Common myeloid progenitor, CD34-positive (primary cell): ENCODE data around the gene C12orf76.
"Not testable (repeated sequence)": the region's sequence is repeated elsewhere in the genome, so short reads cannot be mapped to it uniquely, and the experiment has no call there.

Experiments used
- CTCF ChIA-PET: fragments of 350-600 bp; sonication (Branson Sonifier 250); formaldehyde crosslinking; loops from one replicate; lab custom pipeline; 2021; ENCODE audit warnings: antibody characterized with exemption; lab: Charles Lee
- POLR2A ChIA-PET: fragments of 350-600 bp; sonication (Branson Sonifier 250); formaldehyde crosslinking; loops from one replicate; lab custom pipeline; 2021; ENCODE audit warnings: antibody characterized with exemption; lab: Charles Lee
- DNase-seq, 3 donors: peaks; one replicate each; pipeline versions ENCODE4 v3.0.0 to v3.0.0-alpha.2; 2013
- H3K27ac ChIP-seq, 2 experiments: 1 replicate in 1 of 2; 2 replicates in 1 of 2; pipeline ENCODE4 v1.7.0; 2013; ENCODE audit warnings: inconsistent platforms in 2 of 2, low read length in 2 of 2, mild to moderate bottlenecking in 2 of 2, low read depth in 1 of 2, moderate library complexity in 1 of 2; ENCODE audit not compliant: severe bottlenecking in 2 of 2, insufficient read depth in 1 of 2, poor library complexity in 1 of 2
- H3K27me3 ChIP-seq, 5 experiments: replicated peaks in 2 of 5; 1 replicate in 3 of 5; 2 replicates in 2 of 5; pipeline versions ENCODE4 v1.6.1 to v1.7.0; 2013; ENCODE audit warnings: low read length in 4 of 5, mild to moderate bottlenecking in 2 of 5, moderate library complexity in 2 of 5, inconsistent platforms in 1 of 5; ENCODE audit not compliant: insufficient read depth in 5 of 5, control insufficient read depth in 4 of 5
- H3K36me3 ChIP-seq, 4 experiments: 1 replicate in 2 of 4; 2 replicates in 2 of 4; pipeline versions ENCODE4 v1.6.1 to v1.7.0; 2013; ENCODE audit warnings: low read length in 3 of 4, control low read depth in 1 of 4, mild to moderate bottlenecking in 1 of 4; ENCODE audit not compliant: control insufficient read depth in 4 of 4, insufficient read depth in 4 of 4
- H3K4me1 ChIP-seq, 4 experiments: 1 replicate in 3 of 4; 2 replicates in 1 of 4; pipeline versions ENCODE4 v1.6.1 to v1.7.1; 2013; ENCODE audit warnings: low read length in 3 of 4, mild to moderate bottlenecking in 3 of 4, control low read depth in 1 of 4, inconsistent platforms in 1 of 4, moderate library complexity in 1 of 4; ENCODE audit not compliant: control insufficient read depth in 4 of 4, insufficient read depth in 4 of 4; ENCODE audit errors: control extremely low read depth in 1 of 4
- H3K4me3 ChIP-seq, 7 experiments: 1 replicate in 4 of 7; 2 replicates in 3 of 7; pipeline versions ENCODE4 v1.5.1 to v1.7.0; 2013; ENCODE audit warnings: mild to moderate bottlenecking in 7 of 7, low read length in 6 of 7, moderate library complexity in 6 of 7, inconsistent platforms in 2 of 7, low read depth in 2 of 7, control low read depth in 1 of 7; ENCODE audit not compliant: insufficient read depth in 4 of 7, control insufficient read depth in 1 of 7; ENCODE audit errors: extremely low read depth in 1 of 7
- H3K9me3 ChIP-seq, 5 experiments: 1 replicate in 4 of 5; 2 replicates in 1 of 5; pipeline versions ENCODE4 v1.6.1 to v1.7.1; 2013; ENCODE audit warnings: low read length in 4 of 5, mild to moderate bottlenecking in 2 of 5, inconsistent platforms in 1 of 5, low read depth in 1 of 5, moderate library complexity in 1 of 5; ENCODE audit not compliant: control insufficient read depth in 4 of 5, insufficient read depth in 2 of 5; ENCODE audit errors: control extremely low read depth in 1 of 5
- WGBS: methylation state at CpG from one replicate; pipeline ENCODE4 v1.1.5; 2013; ENCODE audit not compliant: insufficient coverage; 5-methylcytosine and 5-hydroxymethylcytosine counted together

The C12orf76 gene

DNA sequence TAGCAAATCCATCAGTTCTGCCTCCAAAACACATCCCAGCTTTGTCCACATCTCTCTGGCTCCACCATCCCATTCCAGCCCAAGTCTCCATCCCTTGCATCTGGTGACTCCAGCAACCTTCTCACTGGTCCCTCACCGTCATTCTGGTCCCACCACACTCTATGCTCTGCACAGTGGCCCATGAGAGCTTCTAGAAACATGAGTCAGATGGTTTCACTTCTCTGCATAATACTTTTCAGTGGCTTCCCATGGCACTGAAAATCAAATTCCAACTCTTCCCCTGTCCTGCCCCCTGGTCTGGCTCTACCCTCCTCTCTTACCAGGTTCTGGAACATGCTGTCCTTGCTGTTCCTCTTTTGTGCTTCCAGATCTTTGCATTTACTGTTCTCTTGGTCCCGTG is 17.2 kb upstream of the C12orf76 start:
- no peak for DNase-seq
- CTCF ChIA-PET, result interaction anchor here (2.6 kb wide), 1 partner anchor 9 kb away, joined by 11 read pairs; no protein-coding TSS in a partner anchor
- Histone ChIP-seq H3K4me3 (no peak overlapping the region), H3K27me3 (no peaks in the 10 kb centered on the region), H3K9me3 (no peaks in the 10 kb centered on the region), H3K4me1 (peaks cover 0 to under 1% (median 0%) of the 10 kb centered on the region in 4 experiments), H3K27ac (no peak overlapping the region), H3K36me3 (peaks cover 0 to 6% (median 0%) of the 10 kb centered on the region in 4 experiments)
- WGBS, result 100% methylated on average over 1 of the region's 2 CpGs
- POLR2A ChIA-PET, result no interaction called here

DNA sequence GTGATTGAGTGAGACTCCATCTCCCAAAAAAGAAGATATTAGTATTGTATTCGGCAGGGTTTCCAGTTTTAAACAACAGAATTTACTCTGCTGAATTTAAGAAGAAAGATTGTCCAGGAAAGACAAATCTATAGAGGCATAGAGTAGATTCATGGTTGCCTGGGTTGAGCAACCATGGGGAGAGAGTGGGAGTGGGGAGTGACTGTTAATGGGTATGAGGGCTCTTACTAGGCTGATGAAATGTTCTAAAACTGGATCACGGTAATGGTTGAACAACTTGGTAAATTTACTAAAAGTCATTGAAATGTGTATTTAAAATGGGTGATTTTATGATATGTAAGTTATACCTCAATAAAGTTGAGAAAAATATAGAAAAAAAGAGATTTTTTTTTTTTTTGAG is 13.9 kb upstream of the C12orf76 start:
- DNase-seq, result no peak
- 100% methylated on average over 1 of the region's 2 CpGs for WGBS

DNA sequence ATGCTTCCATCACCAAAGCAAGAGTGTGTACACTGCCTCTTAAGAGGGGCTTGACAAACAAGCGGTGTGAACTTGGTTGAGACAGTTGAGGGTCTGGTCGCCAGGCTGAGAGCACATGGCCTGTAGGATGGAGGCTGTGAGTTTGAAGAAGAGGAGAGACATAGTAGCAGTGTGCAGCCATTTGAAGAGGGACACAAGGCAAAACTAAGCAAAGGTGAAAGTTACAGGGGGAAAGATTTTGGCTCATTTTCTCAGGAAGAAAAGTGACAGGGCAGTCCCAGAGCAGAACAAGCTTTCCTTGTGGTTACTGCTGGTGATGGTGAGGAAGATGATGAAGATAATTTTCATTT is 11.3 kb upstream of the C12orf76 start:
- Histone ChIP-seq H3K27me3 (no peaks in the 10 kb centered on the region), H3K4me1 (peaks cover 0 to 38% (median 22%) of the 10 kb centered on the region in 4 experiments), H3K4me3 (no peak overlapping the region), H3K9me3 (no peaks in the 10 kb centered on the region), H3K36me3 (peaks cover 0 to 2% (median 0%) of the 10 kb centered on the region in 4 experiments), H3K27ac (no peak overlapping the region)
- ChIA-PET POLR2A (no interaction called here), CTCF (interaction anchor here (0.9 to 1.4 kb wide), 3 partner anchors 9 to 39 kb away, joined by 3 to 5 read pairs (median 3); no protein-coding TSS in a partner anchor)
- DNase-seq, result no peak
- WGBS, result 93% methylated on average over 2 of the region's 2 CpGs

More for the DNA sequence above, 13.9 kb upstream of the C12orf76 start:
- Histone ChIP-seq H3K4me3 (no peak overlapping the region), H3K4me1 (peaks cover 0 to 16% (median 12%) of the 10 kb centered on the region in 4 experiments), H3K27me3 (no peaks in the 10 kb centered on the region), H3K36me3 (peaks cover 0 to 6% (median 0%) of the 10 kb centered on the region in 4 experiments), H3K27ac (no peak overlapping the region), H3K9me3 (no peaks in the 10 kb centered on the region)
- ChIA-PET CTCF (interaction anchor here (0.9 kb wide), 1 partner anchor 27 kb away, joined by 6 read pairs; no protein-coding TSS in a partner anchor), POLR2A (interaction anchor here (0.6 to 0.7 kb wide), 2 partner anchors 136 to 200 kb away, joined by 3 to 4 read pairs; no protein-coding TSS in a partner anchor)

DNA sequence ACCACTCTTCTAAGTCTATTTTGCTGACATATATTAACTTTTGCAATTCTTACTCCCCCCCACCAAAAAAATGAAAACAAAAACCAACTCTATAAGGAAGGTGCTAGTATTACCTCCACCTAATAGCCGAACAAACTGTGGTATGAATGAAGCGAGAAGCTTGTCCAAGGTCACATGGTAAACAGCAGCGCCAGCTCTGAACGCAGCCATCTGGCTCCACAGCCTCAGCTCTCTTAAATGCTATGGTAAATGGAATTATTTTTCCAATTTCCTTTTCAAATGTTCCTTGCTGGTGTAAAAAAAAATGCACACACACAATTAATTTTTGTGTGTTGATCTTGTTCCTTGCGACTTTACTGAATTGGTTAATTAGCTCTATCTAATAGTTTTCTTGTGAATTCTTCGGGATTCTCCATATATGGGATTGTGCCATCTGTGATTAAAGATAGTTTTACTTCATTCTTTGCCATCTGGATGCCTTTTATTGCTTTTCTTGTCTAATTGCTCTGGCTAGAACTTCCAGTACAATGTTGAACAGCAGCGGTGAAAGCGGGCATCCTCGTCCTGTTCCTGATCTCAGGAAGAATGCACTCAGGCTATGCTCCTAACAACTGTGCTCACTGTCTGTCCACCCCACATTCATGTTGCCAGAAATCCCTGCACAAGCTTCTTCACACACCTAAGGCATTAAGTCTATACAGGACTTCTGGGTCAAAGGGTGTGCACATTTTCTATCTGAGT is 10.7 kb upstream of the C12orf76 start:
- peaks cover 0 to 2% (median 0%) of the 10 kb centered on the region in 4 experiments for H3K36me3 ChIP-seq
- ChIA-PET CTCF (interaction anchor here (0.8 to 1.4 kb wide), 4 partner anchors 10 to 38 kb away, joined by 3 to 5 read pairs (median 3); no protein-coding TSS in a partner anchor), POLR2A (no interaction called here)
- DNase-seq, result no peak
- H3K27ac ChIP-seq, result no peak overlapping the region
- peaks cover 0 to 38% (median 22%) of the 10 kb centered on the region in 4 experiments for H3K4me1 ChIP-seq
- no peaks in the 10 kb centered on the region for H3K27me3 ChIP-seq
- WGBS, result 97% methylated on average over 7 of the region's 9 CpGs
- H3K9me3 ChIP-seq, result no peaks in the 10 kb centered on the region
- no peak overlapping the region for H3K4me3 ChIP-seq

DNA sequence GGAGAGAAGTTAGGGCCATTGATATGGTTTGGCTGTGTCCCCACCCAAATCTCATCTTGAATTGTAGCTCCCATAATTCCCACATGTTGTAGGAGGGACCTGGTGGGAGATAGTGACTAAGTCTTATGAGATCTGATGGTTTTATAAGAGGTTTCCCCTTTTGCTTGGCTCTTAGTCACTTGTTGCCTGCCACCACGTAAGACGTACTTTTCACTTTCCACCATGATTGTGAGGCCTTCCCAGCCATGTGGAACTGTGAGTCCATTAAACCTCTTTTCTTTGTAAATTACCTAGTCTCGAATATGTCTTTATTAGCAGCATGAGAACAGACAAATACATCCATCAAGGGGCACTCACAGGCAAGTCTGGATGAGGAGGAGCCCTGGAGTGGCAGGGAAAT is 8.3 kb upstream of the C12orf76 start:
- H3K27ac ChIP-seq, H3K9me3 ChIP-seq, H3K4me3 ChIP-seq, H3K27me3 ChIP-seq, POLR2A ChIA-PET, H3K36me3 ChIP-seq: not testable (repeated sequence)
- peak in 1 of 3 donors; percentile 21 for DNase-seq
- WGBS, result 100% methylated on average over 3 of the region's 3 CpGs
- peaks cover 0 to 38% (median 22%) of the 10 kb centered on the region in 4 experiments for H3K4me1 ChIP-seq
- CTCF ChIA-PET, result interaction anchor here (1.2 kb wide), 1 partner anchor 10 kb away, joined by 3 read pairs; no protein-coding TSS in a partner anchor

DNA sequence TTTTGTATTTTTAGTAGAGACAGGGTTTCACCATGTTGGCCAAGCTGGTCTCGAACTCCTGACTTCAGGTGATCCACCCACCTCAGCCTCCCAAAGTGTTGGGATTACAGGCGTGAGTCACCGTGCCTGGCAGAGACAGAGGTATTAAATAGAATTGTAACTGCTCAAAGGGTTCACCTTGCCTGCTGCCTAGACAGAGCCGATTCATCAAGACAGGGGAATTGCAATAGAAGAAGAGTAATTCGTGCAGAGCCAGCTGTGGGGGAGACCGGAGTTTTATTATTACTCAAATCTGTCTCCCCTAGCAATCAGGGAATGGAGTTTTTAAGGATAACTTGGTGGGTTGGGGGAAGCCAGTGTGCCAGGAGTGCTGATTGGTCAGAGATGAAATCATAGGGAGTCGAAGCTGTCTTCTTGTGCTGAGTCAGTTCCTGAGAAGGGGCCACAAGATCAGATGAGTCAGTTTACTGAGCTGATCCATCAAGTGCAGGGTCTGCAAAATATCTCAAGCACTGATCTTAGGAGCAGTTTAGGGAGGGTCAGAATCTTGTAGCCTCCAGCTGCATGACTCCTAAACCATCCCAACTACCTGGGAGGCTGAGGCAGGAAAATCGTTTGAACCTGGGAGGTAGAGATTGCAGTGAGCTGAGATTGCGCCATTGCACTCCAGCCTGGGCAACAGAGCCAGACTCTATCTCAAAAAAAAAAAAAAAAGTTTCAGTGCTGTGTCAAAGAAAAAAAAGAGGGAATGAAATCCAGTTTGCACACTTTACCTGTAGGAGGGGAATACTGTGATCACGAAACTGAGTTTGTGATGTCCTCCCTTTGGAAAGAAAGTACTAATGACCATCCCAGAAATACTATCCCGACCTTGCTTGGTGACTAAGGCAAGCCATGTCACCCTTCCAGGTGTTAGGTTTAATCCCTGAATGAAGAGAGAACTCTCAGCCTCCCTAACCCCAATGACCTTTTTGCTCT is 7.3 kb upstream of the C12orf76 start:
- Histone ChIP-seq H3K4me1 (peaks cover 0 to 38% (median 22%) of the 10 kb centered on the region in 4 experiments), H3K27ac (peak overlapping the region in 1 of 2 experiments; percentile 58)
- CTCF ChIA-PET, result interaction anchor here (0.8 to 1.2 kb wide), 2 partner anchors 11 to 18 kb away, joined by 3 read pairs; no protein-coding TSS in a partner anchor
- POLR2A ChIA-PET, H3K9me3 ChIP-seq, H3K27me3 ChIP-seq, H3K4me3 ChIP-seq, H3K36me3 ChIP-seq: not testable (repeated sequence)
- peak; percentile 49 to 81 (median 74) for DNase-seq
- 93% methylated on average over 4 of the region's 11 CpGs for WGBS
